CD8-positive, alpha-beta memory T cell (primary cell): ENCODE results near the gene TNFRSF25. TPM values are rescaled to one million over a fixed set of nuclear protein-coding genes. Genes with fewer than 3 reads are reported as not detected.
"Not testable (repeated sequence)": the region's sequence is repeated elsewhere in the genome, so short reads cannot be mapped to it uniquely, and the experiment has no call there.

Experiments used
- CTCF ChIA-PET: fragments of 350-600 bp; sonication (Branson Sonifier 250); formaldehyde crosslinking; loops from one replicate; lab custom pipeline; 2021; ENCODE audit warnings: antibody characterized with exemption; lab: Charles Lee
- POLR2A ChIA-PET: fragments of 350-600 bp; sonication (Branson Sonifier 250); formaldehyde crosslinking; loops from one replicate; lab custom pipeline; 2021; ENCODE audit warnings: antibody characterized with exemption; lab: Charles Lee
- DNase-seq, 5 donors: peaks; one replicate each; pipeline versions ENCODE4 v3.0.0 to v3.0.0-alpha.2; 2020 to 2022; ENCODE audit warnings: mixed read lengths in 1 of 5
- H3K27ac ChIP-seq: one replicate; pipeline ENCODE4 v1.7.0; 2013; ENCODE audit warnings: low read depth, mild to moderate bottlenecking, low read length, moderate library complexity
- H3K27me3 ChIP-seq: 2 replicates; pipeline ENCODE4 v1.7.0; 2013; ENCODE audit warnings: low read length, mild to moderate bottlenecking; ENCODE audit not compliant: insufficient read depth, poor library complexity, severe bottlenecking
- H3K36me3 ChIP-seq: 2 replicates; pipeline ENCODE4 v1.7.0; 2013; ENCODE audit warnings: mild to moderate bottlenecking, low read length, moderate library complexity; ENCODE audit not compliant: insufficient read depth
- H3K4me1 ChIP-seq: 2 replicates; pipeline ENCODE4 v1.7.0; 2013; ENCODE audit warnings: mild to moderate bottlenecking, low read length, moderate library complexity; ENCODE audit not compliant: insufficient read depth
- H3K4me3 ChIP-seq: 2 replicates; pipeline ENCODE4 v1.7.0; 2013; ENCODE audit warnings: mild to moderate bottlenecking, low read length
- H3K9me3 ChIP-seq: 2 replicates; pipeline ENCODE4 v1.7.0; 2013; ENCODE audit warnings: mild to moderate bottlenecking, low read length
- H3K27ac Mint-ChIP-seq, 8 donors: one replicate each; pipeline ENCODE4 v1.8.0; 2020 to 2021; ENCODE audit warnings: mixed read lengths in 8 of 8, mild to moderate bottlenecking in 6 of 8, inconsistent platforms in 3 of 8, moderate library complexity in 3 of 8
- H3K27me3 Mint-ChIP-seq, 2 donors: one replicate each; pipeline ENCODE4 v1.8.0; 2020 to 2021; ENCODE audit warnings: mixed read lengths in 2 of 2, mild to moderate bottlenecking in 1 of 2, moderate library complexity in 1 of 2
- H3K36me3 Mint-ChIP-seq, 3 donors: one replicate each; pipeline ENCODE4 v1.8.0; 2020 to 2021; ENCODE audit warnings: mixed read lengths in 3 of 3, inconsistent platforms in 1 of 3, mild to moderate bottlenecking in 1 of 3
- H3K4me1 Mint-ChIP-seq, 3 donors: one replicate each; pipeline ENCODE4 v1.8.0; 2020 to 2021; ENCODE audit warnings: mixed read lengths in 3 of 3, inconsistent platforms in 1 of 3, mild to moderate bottlenecking in 1 of 3
- H3K4me3 Mint-ChIP-seq, 7 donors: one replicate each; pipeline ENCODE4 v1.8.0; 2020 to 2021; ENCODE audit warnings: mixed read lengths in 7 of 7, mild to moderate bottlenecking in 6 of 7, moderate library complexity in 4 of 7, inconsistent platforms in 2 of 7
- H3K9me3 Mint-ChIP-seq, 5 donors: one replicate each; pipeline ENCODE4 v1.8.0; 2020 to 2022; ENCODE audit warnings: mixed read lengths in 5 of 5, mild to moderate bottlenecking in 3 of 5, moderate library complexity in 2 of 5, inconsistent platforms in 1 of 5
- polyA plus RNA-seq: library from polyadenylated mRNA; unstranded; fragments of 300-500 nt; fragmentation: Illumina TruSeq; gene quantifications from one replicate; pipeline ENCODE4 v1.2.3, GENCODE V29; 2021
- total RNA-seq, 2 experiments: library from RNA; stranded (reverse); gene quantifications; one replicate each; pipeline ENCODE4 v1.2.3, GENCODE V29; 2021

TNFRSF25 gene
- total and polyA plus RNA-seq, 3 experiments from 2014 or later, result 30.0 to 100 (median 90.8) TPM

DNA sequence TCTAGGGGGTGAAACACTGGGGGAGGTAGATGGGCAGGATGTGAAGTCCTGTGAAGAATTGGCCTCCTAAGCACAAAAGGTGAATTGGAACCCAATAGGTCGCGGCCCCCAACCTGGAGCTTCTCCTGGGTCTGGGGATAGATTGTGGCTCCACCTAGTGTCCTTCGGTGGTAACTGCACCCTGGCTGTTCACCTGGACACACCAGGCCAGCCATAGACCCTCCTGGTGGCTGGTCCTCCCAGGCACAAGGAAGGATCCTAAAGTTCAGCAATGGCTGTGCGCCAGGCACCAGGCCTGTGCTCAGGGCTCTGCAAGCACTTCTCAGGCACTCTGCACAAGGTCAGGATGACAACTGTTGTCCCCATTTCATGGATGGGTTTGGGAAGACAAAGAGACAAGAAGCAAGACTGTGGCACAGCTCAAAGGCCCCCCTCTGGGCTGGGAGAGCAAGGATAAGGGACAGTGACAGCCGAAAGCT, 27.9 kb downstream of the TNFRSF25 start:
- peak; percentile 55 to 78 (median 69) for DNase-seq
- peaks cover 5% of the 10 kb centered on the region for H3K27me3 ChIP-seq
- no peaks in the 10 kb centered on the region for H3K9me3 ChIP-seq
- Mint-ChIP-seq H3K9me3 (no peaks in the 10 kb centered on the region), H3K4me3 (peak overlapping the region in 3 of 7 donors; percentile 37 to 45 (median 41)), H3K4me1 (peaks cover 10% of the 10 kb centered on the region in 3 donors), H3K27me3 (peaks cover 22 to 32% of the 10 kb centered on the region in 2 donors), H3K27ac (no peak overlapping the region), H3K36me3 (no peaks in the 10 kb centered on the region)
- CTCF ChIA-PET, result interaction anchor here (0.6 to 10.6 kb wide), 23 partner anchors 9 to 200 kb away, joined by 3 to 92 read pairs (median 5); partner anchors contain the start of genes ACOT7, HES2, NOL9 and TAS1R1
- no peak overlapping the region for H3K4me3 ChIP-seq
- H3K4me1 ChIP-seq, result no peaks in the 10 kb centered on the region
- no peak overlapping the region for H3K27ac ChIP-seq
- H3K36me3 ChIP-seq, result no peaks in the 10 kb centered on the region
- POLR2A ChIA-PET, result no interaction called here

DNA sequence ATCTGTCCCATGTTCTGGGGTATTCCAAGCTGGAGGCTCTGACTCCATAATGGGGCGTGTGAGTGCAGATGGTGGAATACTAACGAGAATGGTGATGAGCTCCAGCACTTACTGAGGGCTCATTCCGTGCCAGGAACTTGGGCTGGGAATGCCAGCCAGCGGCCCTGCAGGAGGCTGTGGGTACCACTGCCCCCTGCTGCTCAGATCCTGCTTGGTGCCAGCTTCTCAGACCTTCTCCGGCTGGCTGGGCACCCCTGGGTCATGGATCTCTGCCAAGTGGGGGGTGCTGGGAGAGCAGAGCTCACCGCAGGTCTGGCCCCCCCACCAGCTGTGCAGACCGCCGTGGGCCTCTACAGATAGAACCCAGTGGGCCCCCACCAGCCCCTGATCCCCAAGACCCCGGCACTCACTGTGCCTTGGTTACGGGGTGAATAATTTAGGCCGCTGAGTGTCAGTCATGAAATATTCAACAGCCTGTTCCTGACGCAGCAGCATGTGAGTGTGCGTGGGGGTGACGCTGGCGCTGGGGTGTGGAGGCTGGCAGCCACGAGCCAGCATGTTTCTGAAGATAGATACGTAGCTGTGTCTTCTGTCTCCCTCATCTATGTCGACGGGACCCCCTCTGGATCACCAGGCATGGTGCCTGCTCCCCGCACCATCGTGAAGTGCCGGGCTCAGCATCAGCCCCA, 28.8 kb downstream of the TNFRSF25 start:
- Mint-ChIP-seq H3K4me1 (peaks cover 10% of the 10 kb centered on the region in 3 donors), H3K27me3 (peaks cover 22 to 32% of the 10 kb centered on the region in 2 donors)
- H3K9me3 Mint-ChIP-seq, DNase-seq, H3K4me1 ChIP-seq, H3K27ac Mint-ChIP-seq, H3K27me3 ChIP-seq, H3K36me3 Mint-ChIP-seq, H3K4me3 ChIP-seq, H3K27ac ChIP-seq, H3K9me3 ChIP-seq, H3K36me3 ChIP-seq, H3K4me3 Mint-ChIP-seq, POLR2A ChIA-PET: not testable (repeated sequence)
- CTCF ChIA-PET, result interaction anchor here (0.6 to 10.6 kb wide), 21 partner anchors 10 to 190 kb away, joined by 3 to 92 read pairs (median 6); partner anchors contain the start of genes ACOT7, HES2, NOL9 and TAS1R1

DNA sequence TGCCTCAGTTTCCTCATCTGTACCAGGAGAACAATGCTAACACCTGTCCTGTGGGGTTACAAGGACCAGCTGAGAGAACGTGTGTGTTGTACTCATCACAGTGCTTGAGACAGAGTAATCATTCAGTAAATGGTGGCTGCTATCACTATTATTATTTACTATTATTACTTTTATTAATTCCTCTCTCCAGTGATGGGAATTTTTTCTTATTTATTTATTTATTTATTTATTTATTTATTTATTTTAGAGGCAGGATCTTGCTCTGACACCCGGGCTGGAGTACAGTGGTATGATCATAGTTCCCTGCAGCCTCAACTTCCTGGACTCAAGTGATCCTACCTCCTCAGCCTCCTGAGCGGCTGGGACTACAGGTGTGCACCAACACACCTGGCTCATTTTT, 29.7 kb downstream of the TNFRSF25 start:
- DNase-seq, POLR2A ChIA-PET, H3K4me3 ChIP-seq, H3K27ac Mint-ChIP-seq, H3K4me1 ChIP-seq, H3K36me3 Mint-ChIP-seq, H3K27ac ChIP-seq, H3K9me3 Mint-ChIP-seq, H3K9me3 ChIP-seq, H3K4me3 Mint-ChIP-seq, H3K27me3 ChIP-seq, H3K36me3 ChIP-seq: not testable (repeated sequence)
- CTCF ChIA-PET, result interaction anchor here (10.6 kb wide), 1 partner anchor 15 kb away, joined by 92 read pairs; the partner anchor contains the start of gene HES2
- Mint-ChIP-seq H3K27me3 (peaks cover 20 to 28% of the 10 kb centered on the region in 2 donors), H3K4me1 (peaks cover 10% of the 10 kb centered on the region in 3 donors)

DNA sequence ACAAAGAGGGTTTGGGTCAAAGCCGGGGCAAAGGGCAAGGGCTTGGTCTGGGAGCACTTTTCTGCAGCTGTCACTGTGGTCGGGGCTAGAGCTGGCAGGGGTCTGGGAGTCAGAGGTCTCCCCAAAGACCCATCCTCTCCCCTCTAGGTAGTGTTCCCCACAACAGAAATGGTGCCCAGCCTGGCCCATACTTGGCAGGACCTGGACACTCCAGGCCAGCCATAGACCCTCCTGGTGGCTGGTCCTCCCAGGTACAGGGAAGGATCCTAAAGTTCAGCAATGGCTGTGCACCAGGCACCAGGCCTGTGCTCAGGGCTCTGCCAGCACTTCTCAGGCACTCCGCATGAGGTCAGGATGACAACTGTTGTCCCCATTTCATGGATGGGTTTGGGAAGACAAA, 30.4 kb downstream of the TNFRSF25 start:
- H3K4me3 ChIP-seq, result no peak overlapping the region
- Mint-ChIP-seq H3K4me3 (no peak overlapping the region), H3K36me3 (no peaks in the 10 kb centered on the region), H3K4me1 (peaks cover 7 to 10% (median 10%) of the 10 kb centered on the region in 3 donors), H3K27me3 (peaks cover 15 to 24% of the 10 kb centered on the region in 2 donors), H3K27ac (no peak overlapping the region), H3K9me3 (no peaks in the 10 kb centered on the region)
- H3K27ac ChIP-seq, result no peak overlapping the region
- H3K36me3 ChIP-seq, result no peaks in the 10 kb centered on the region
- ChIA-PET CTCF (interaction anchor here (10.6 kb wide), 1 partner anchor 15 kb away, joined by 92 read pairs; the partner anchor contains the start of gene HES2), POLR2A (no interaction called here)
- H3K4me1 ChIP-seq, result no peaks in the 10 kb centered on the region
- H3K27me3 ChIP-seq, result peaks cover 5% of the 10 kb centered on the region
- H3K9me3 ChIP-seq, result no peaks in the 10 kb centered on the region
- no peak for DNase-seq

DNA sequence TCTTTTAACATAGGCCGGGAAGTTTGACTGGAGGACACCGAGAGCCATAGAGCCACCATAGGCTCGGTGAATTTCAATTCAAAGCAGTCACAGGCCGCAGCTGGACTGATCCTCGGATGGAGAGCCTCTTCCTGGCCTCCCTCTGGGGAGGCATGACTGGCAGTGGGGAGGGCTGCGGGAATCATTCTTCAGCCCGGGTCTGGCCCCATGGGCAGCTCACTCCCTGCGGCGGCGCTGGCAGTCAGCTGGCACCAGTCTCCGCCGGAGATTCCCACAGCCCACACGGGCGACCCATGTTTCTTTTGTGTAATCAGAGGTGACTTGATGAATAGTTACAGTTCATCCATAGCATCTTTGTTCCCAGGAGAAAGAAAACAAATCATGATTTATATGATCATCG, 30.8 kb downstream of the TNFRSF25 start:
- POLR2A ChIA-PET, result no interaction called here
- no peaks in the 10 kb centered on the region for H3K36me3 ChIP-seq
- Mint-ChIP-seq H3K27me3 (peaks cover 15 to 28% of the 10 kb centered on the region in 2 donors), H3K36me3 (no peaks in the 10 kb centered on the region), H3K27ac (no peak overlapping the region), H3K9me3 (no peaks in the 10 kb centered on the region), H3K4me3 (no peak overlapping the region), H3K4me1 (peaks cover 7 to 10% (median 10%) of the 10 kb centered on the region in 3 donors)
- H3K4me1 ChIP-seq, result no peaks in the 10 kb centered on the region
- no peak overlapping the region for H3K27ac ChIP-seq
- peaks cover 5% of the 10 kb centered on the region for H3K27me3 ChIP-seq
- no peaks in the 10 kb centered on the region for H3K9me3 ChIP-seq
- CTCF ChIA-PET, result interaction anchor here (10.6 kb wide), 1 partner anchor 14 kb away, joined by 92 read pairs; the partner anchor contains the start of gene HES2
- DNase-seq, result no peak
- H3K4me3 ChIP-seq, result no peak overlapping the region

DNA sequence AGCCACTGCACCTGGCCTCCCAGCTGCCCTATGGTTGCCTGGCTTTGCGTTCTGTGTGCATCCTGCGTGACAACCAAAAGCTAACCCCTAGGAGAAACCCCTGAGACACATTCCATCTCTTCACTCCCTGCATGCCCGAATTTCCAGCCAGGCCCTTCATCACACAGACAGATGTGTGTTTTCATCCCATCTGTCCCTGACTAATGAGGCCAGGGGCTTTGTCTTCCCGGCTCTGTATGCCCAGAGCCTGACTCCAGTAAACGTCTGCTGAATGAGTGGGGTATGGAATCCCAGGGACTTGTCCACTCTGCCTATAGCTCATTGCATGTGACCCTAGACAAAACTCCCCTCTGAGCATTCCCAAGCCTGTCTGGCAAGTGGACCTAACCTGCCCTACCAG, 31.8 kb downstream of the TNFRSF25 start:
- H3K36me3 ChIP-seq, result no peaks in the 10 kb centered on the region
- H3K9me3 ChIP-seq, result no peaks in the 10 kb centered on the region
- ChIA-PET CTCF (interaction anchor here (0.7 to 10.6 kb wide), 3 partner anchors 13 to 223 kb away, joined by 3 to 92 read pairs (median 3); partner anchors contain the start of gene HES2), POLR2A (no interaction called here)
- no peak overlapping the region for H3K27ac ChIP-seq
- H3K36me3 Mint-ChIP-seq, result no peaks in the 10 kb centered on the region
- no peak for DNase-seq
- H3K4me1 ChIP-seq, result no peaks in the 10 kb centered on the region
- no peak overlapping the region for H3K4me3 ChIP-seq
- no peak overlapping the region for H3K27ac Mint-ChIP-seq
- H3K4me3 Mint-ChIP-seq, result no peak overlapping the region
- H3K27me3 ChIP-seq, result peaks cover 5% of the 10 kb centered on the region
- H3K9me3 Mint-ChIP-seq, result no peaks in the 10 kb centered on the region
- H3K4me1 Mint-ChIP-seq, result peaks cover 3 to 5% (median 4%) of the 10 kb centered on the region in 3 donors
- peaks cover 9 to 26% of the 10 kb centered on the region in 2 donors for H3K27me3 Mint-ChIP-seq

DNA sequence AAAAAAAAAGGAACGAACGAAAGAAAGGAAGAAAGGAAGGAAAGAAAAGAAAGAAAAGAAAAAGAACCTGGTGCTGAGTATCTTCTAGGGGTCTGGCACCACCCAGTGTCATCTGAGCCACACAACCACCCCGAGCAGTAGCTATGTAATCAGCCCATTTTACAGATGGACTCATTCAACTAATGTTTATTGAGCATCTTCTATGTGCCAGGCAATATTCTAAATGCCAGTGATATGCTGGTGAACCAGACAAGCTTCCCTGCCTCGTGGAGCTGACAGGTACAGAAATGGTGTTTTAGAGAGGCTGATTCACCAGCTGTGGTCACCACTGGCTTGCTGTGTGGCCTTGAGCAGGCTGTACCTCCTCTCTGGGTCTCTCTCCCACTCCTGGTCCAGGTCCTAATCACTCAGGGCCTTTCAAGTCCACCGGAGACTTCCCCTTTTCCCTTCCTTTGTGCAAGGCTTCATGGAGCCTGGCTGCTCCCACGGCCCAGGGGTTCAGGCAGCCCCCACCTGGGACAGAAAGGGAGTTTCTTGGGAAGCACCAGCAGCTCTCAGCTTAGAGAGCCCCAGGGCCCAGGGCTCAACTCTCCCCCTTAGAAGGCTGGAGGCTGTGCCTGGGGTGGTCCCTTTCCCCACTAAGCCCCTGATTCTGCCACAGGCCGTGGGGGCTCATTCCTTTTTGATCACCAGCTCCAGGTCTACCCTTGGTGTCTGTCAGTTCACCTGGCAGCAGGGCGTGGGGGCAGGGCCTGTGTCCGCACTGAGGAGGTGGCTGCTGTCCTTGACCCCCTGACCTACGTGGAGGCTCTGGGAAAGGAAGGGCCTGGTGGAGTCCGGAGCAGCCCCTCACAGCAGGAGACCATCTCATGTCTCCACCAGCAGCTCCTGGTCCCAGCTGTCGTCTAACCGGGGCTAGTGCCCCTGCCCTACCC, 34.1 kb downstream of the TNFRSF25 start:
- H3K27me3 ChIP-seq, H3K9me3 ChIP-seq, H3K4me1 Mint-ChIP-seq, H3K9me3 Mint-ChIP-seq, H3K4me3 ChIP-seq, H3K27ac Mint-ChIP-seq, H3K27ac ChIP-seq, H3K36me3 ChIP-seq, H3K4me1 ChIP-seq, H3K36me3 Mint-ChIP-seq, DNase-seq, H3K4me3 Mint-ChIP-seq: not testable (repeated sequence)
- ChIA-PET POLR2A (interaction anchor here (0.6 kb wide), 1 partner anchor 32 kb away, joined by 3 read pairs; no protein-coding TSS in a partner anchor), CTCF (interaction anchor here (0.9 to 1.2 kb wide), 3 partner anchors 9 to 12 kb away, joined by 3 to 5 read pairs (median 4); partner anchors contain the start of gene HES2)
- H3K27me3 Mint-ChIP-seq, result peaks cover 3 to 21% of the 10 kb centered on the region in 2 donors
